PC-3 (cell line): Measurements from ENCODE around the gene UGT1A10. TPM values are rescaled to one million over a fixed set of nuclear protein-coding genes. Genes with fewer than 3 reads are reported as not detected.
"Not testable (repeated sequence)": the region's sequence is repeated elsewhere in the genome, so short reads cannot be mapped to it uniquely, and the experiment has no call there.

Experiments used
- ATAC-seq: fragments of 200-7000 bp; cut with Tn5 transposase; 2 replicates; pipeline ENCODE4 v1.9.1; 2020; ENCODE audit warnings: mild to moderate bottlenecking, moderate library complexity
- BruUV-seq: library from RNA; stranded (reverse); fragments of 400-500 nt; replicated peaks from 2 replicates; lab custom pipeline; 2021; lab: Mats Ljungman, UMichigan
- CTCF ChIA-PET: fragments of 300-600 bp; sonication (Branson Sonifier 250); formaldehyde crosslinking; loops from one replicate; lab custom pipeline; 2022; ENCODE audit warnings: antibody characterized with exemption; lab: Charles Lee
- POLR2A ChIA-PET: fragments of 300-600 bp; sonication (Branson Sonifier 250); formaldehyde crosslinking; loops from one replicate; lab custom pipeline; 2022; ENCODE audit warnings: antibody characterized with exemption; ENCODE audit not compliant: unreplicated experiment; lab: Charles Lee
- DNase-seq: peaks from one replicate; pipeline ENCODE4 v3.0.0-alpha.2; 2015
- H2AFZ ChIP-seq: fragments of 300-600 bp; sonication (generic); 2 replicates; pipeline ENCODE4 v1.6.0; 2016; ENCODE audit warnings: antibody characterized with exemption, low read length
- H3F3A ChIP-seq: fragments of 300-600 bp; sonication (generic); one replicate; pipeline ENCODE4 v1.6.0; 2017; ENCODE audit warnings: antibody characterized with exemption, low read length, control low read depth, mild to moderate bottlenecking; ENCODE audit not compliant: unreplicated experiment
- H3K27ac ChIP-seq: fragments of 300-600 bp; sonication (generic); 2 replicates; pipeline ENCODE4 v1.5.1; 2016; ENCODE audit warnings: mild to moderate bottlenecking, low read length
- H3K27me3 ChIP-seq: fragments of 300-600 bp; sonication (generic); 2 replicates; pipeline ENCODE4 v1.6.1; 2016; ENCODE audit warnings: low read length, mixed read lengths
- H3K36me3 ChIP-seq: fragments of 300-600 bp; sonication (generic); 2 replicates; pipeline ENCODE4 v1.6.1; 2016; ENCODE audit warnings: low read depth, mixed run types, low read length, mixed read lengths
- H3K4me1 ChIP-seq: fragments of 300-600 bp; sonication (generic); 2 replicates; pipeline ENCODE4 v1.5.1; 2016; ENCODE audit warnings: low read length; ENCODE audit not compliant: insufficient read depth
- H3K4me2 ChIP-seq: fragments of 300-600 bp; sonication (generic); 2 replicates; pipeline ENCODE4 v1.6.0; 2016; ENCODE audit warnings: low read length
- H3K4me3 ChIP-seq: fragments of 300-600 bp; sonication (generic); 2 replicates; pipeline ENCODE4 v1.5.1; 2016; ENCODE audit warnings: mild to moderate bottlenecking, low read length, mixed read lengths
- H3K79me2 ChIP-seq: fragments of 300-600 bp; sonication (generic); 2 replicates; pipeline ENCODE4 v1.6.1; 2017; ENCODE audit warnings: low read length, mixed read lengths
- H3K9ac ChIP-seq: fragments of 300-600 bp; sonication (generic); 2 replicates; pipeline ENCODE4 v1.6.0; 2016; ENCODE audit warnings: mild to moderate bottlenecking, low read length
- H3K9me2 ChIP-seq: fragments of 300-600 bp; sonication (generic); replicated peaks from 2 replicates; pipeline ENCODE4 v1.6.1; 2016; ENCODE audit warnings: mixed run types, low read length, mixed read lengths
- H3K9me3 ChIP-seq: fragments of 300-600 bp; sonication (generic); 2 replicates; pipeline ENCODE4 v1.6.1; 2016; ENCODE audit warnings: low read length, mixed read lengths
- H4K20me1 ChIP-seq: fragments of 300-600 bp; sonication (generic); 2 replicates; pipeline ENCODE4 v1.6.1; 2016; ENCODE audit warnings: low read length, mixed read lengths
- CTCF ChIP-seq: fragments of 300-600 bp; sonication (generic); conservative IDR thresholded peaks from 2 replicates; pipeline ENCODE4 v1.5.1; 2017; ENCODE audit warnings: antibody characterized with exemption, low read depth, mild to moderate bottlenecking, low read length
- EZH2 ChIP-seq: fragments of 300-600 bp; sonication (generic); IDR thresholded peaks from one replicate; pipeline ENCODE4 v1.6.1; 2017; ENCODE audit warnings: antibody characterized with exemption, mild to moderate bottlenecking, low read length; ENCODE audit not compliant: unreplicated experiment
- EZH2phosphoT487 ChIP-seq: fragments of 300-600 bp; sonication (generic); IDR thresholded peaks from 2 replicates; pipeline ENCODE4 v1.6.1; 2018; ENCODE audit warnings: mild to moderate bottlenecking, antibody characterized with exemption, low read length, borderline replicate concordance
- intact Hi-C: fragments of 100-400 bp; cut with micrococcal nuclease; formaldehyde crosslinking; loops from 2 replicates; pipeline ENCODE4 v1.9.0; 2023
- total RNA-seq: library from RNA; depleted of rRNA; stranded (reverse); fragments of >200 nt; gene quantifications from 2 replicates; pipeline ENCODE4 v1.2.3, GENCODE V29; 2014

The UGT1A10 gene
- total RNA-seq, 1 experiment from 2014 or later: not detected

GRCh38 chr2:233655043-233655442 lies 18.8 kb downstream of the UGT1A10 start:
- Histone ChIP-seq H3K9me3 (no peaks in the 10 kb centered on the region), H3K4me1 (no peaks in the 10 kb centered on the region), H3F3A (no peaks in the 10 kb centered on the region), H3K9ac (no peak overlapping the region), H3K27ac (no peak overlapping the region), H3K79me2 (no peaks in the 10 kb centered on the region), H3K9me2 (no peaks in the 10 kb centered on the region), H3K36me3 (no peaks in the 10 kb centered on the region), H3K27me3 (no peaks in the 10 kb centered on the region), H3K4me2 (no peak overlapping the region), H2AFZ (no peak overlapping the region), H4K20me1 (no peaks in the 10 kb centered on the region), H3K4me3 (no peak overlapping the region)
- intact Hi-C loops: no loop called here
- no peak for DNase-seq
- ATAC-seq: no peak
- TF ChIP-seq CTCF (no peak), EZH2 (no peak), EZH2phosphoT487 (no peak)
- ChIA-PET POLR2A (no interaction called here), CTCF (no interaction called here)
- BruUV-seq: no TSS peak

DNA sequence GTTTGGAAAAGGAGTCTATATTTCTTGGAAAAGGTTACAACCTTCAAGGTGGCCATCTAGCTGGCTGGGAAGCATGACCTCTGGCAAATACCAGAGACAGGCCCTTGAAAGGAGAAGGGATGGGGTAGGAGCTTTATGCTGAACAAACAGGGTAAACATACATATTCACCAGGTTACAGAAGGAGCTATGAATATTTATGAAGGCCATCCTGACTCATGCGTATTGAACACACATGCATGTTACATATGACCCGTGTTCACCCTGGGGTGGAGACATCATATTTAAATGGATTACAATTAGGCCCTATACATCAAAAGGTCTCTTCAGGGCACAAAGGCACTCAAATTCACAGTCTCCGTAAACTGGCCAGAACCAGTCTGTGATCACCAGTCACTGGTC lies 19.7 kb downstream of the UGT1A10 start:
- not testable (repeated sequence) for H3K9me2 ChIP-seq

GRCh38 chr2:233656443-233656842 lies 20.2 kb downstream of the UGT1A10 start:
- DNase-seq (no peak), ATAC-seq (no peak)
- H3K79me2 ChIP-seq: no peaks in the 10 kb centered on the region
- POLR2A ChIA-PET: no interaction called here
- no peaks in the 10 kb centered on the region for H3K9me3 ChIP-seq
- H3K36me3 ChIP-seq: no peaks in the 10 kb centered on the region
- no peaks in the 10 kb centered on the region for H3K4me1 ChIP-seq
- no peak overlapping the region for H3K4me3 ChIP-seq
- H2AFZ ChIP-seq: no peak overlapping the region
- H3K9me2 ChIP-seq: no peaks in the 10 kb centered on the region
- no peak overlapping the region for H3K9ac ChIP-seq
- no peak overlapping the region for H3K4me2 ChIP-seq
- H3F3A ChIP-seq: no peaks in the 10 kb centered on the region
- BruUV-seq: no TSS peak
- TF ChIP-seq EZH2 (no peak), EZH2phosphoT487 (no peak), CTCF (no peak)
- H4K20me1 ChIP-seq: no peaks in the 10 kb centered on the region
- intact Hi-C loops: no loop called here
- no peak overlapping the region for H3K27ac ChIP-seq
- no peaks in the 10 kb centered on the region for H3K27me3 ChIP-seq
- CTCF ChIA-PET: no interaction called here

More for the DNA sequence above, 19.7 kb downstream of the UGT1A10 start:
- H3F3A ChIP-seq, CTCF ChIA-PET, H3K9me3 ChIP-seq, H3K4me3 ChIP-seq, H4K20me1 ChIP-seq, H3K36me3 ChIP-seq, H3K27ac ChIP-seq, POLR2A ChIA-PET, BruUV-seq, H2AFZ ChIP-seq, H3K4me1 ChIP-seq, intact Hi-C loops, H3K79me2 ChIP-seq, H3K27me3 ChIP-seq, ATAC-seq, DNase-seq, H3K4me2 ChIP-seq, H3K9ac ChIP-seq: not testable (repeated sequence)
